Stimulated activated CD8-positive, alpha-beta memory T cell treated with anti-CD3 and anti-CD28 coated beads, Interleukin-2, amount 100 ng/mL, for 48 hours (primary cell): Measurements from ENCODE around the gene C2CD5.
"Not testable (repeated sequence)": the region's sequence is repeated elsewhere in the genome, so short reads cannot be mapped to it uniquely, and the experiment has no call there.

Experiments
- DNase-seq, 2 donors: peaks; one replicate each; pipeline ENCODE4 v3.0.0-alpha.2; 2020; ENCODE audit warnings: low read depth in 2 of 2

The C2CD5 gene

DNA sequence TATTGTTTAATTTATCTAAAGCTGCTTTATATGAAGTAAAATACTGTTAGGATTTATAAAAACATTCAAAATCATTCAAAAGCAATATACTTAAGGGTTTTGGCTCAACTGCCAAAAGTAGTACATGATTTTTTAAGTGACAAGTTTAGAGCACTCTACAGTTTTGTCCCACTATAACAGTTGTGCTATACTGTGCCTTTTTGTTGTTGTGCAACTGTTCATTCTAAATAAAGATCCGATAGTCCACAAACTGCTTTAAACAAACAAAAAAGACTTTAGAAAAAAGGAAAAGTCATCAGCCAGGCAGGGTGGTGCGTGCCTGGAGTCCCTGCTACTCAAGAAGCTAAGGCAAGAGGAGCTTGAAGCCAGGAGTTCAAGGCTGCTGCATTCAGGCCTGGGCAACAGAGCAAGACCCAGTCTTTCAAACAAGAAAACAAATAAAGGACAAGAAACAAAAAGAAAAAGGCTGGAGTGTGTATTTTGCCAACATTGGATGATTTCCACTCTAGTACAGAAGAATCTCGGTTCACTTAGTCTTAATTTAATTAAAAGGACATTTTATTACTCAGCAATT is 7.3 kb downstream of the C2CD5 start:
- no peak for DNase-seq

DNA sequence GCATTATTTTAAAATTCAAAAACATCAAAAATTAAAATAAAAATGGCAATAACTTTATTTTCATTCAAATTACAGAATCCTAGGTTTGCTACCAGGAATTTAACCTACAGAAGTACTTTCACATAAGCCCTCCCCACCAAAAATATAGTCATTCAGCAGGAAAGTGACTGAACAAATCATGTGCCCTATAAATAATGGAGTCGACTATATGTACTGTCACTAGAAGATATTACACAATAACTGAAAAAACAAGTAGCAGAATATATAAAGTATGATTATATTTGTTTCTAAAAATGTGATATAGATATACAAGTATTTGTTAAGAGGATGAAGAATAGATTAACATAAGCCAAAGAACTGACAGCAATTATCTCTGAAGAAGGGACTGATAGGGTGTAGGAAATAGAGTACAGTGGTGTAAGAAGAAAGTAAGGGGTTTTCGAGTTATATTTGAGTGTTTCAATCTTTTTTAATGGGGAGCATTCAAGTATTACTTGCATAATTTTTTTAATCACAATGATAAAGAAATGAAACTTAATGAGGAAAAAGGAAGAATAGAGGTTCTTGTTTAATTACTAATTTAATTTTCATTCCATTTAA is 7.9 kb downstream of the C2CD5 start:
- DNase-seq: no peak

DNA sequence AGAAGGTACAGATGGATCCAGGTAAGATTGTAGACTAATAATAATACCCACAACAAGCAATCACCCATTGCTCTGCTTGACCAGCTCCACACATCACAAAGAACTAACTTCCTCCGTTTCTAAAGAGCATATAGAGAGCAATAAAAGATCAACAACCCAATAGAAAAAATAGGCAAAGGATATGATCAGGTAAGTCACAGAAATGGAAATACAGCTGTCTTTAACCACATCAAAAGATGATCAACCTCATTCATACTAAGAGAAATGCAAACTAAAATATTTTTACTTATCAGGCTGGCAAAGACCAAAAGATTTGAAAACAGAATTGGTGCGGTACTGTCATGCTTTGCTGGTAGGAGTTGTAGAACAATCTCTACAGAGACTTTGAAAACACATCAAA is 8.9 kb downstream of the C2CD5 start:
- no peak for DNase-seq

DNA sequence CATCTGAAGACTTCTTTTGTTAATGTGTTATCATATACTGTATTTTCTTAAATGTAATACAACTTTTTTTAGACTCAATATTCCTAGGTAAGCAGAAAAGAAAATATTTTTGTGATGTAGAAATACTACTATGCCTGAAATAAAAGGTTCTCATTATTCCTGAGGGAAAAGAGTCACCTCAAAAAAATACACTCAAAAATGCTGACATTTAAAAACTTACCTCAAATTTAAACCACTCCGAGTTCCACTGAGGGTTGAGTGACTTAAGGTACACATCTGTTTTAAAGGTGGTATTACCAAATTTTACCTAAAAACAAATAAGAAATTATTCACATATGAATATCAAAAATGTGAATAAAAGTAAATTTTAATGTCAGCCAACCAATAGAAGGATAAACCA is 9.3 kb downstream of the C2CD5 start:
- no peak for DNase-seq

DNA sequence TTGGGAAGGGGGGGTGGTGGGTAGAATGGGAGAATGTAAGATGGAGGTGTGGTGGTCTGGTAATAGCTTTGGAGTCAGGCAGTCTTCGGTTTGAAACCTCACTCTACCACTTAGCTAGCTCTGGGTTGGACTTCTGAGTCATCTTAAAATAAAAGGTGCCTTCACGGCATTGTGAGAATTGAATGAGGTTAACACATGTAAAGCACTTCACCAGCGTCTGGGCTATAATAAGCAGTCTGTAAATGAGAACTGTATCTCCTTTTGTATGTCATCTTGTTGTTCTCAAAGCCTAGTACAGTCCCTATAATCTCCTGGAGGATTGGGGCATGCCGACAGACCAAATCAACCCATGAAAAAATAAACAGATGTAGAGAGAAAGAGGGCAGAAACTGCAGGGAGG is 11.2 kb downstream of the C2CD5 start:
- no peak for DNase-seq

DNA sequence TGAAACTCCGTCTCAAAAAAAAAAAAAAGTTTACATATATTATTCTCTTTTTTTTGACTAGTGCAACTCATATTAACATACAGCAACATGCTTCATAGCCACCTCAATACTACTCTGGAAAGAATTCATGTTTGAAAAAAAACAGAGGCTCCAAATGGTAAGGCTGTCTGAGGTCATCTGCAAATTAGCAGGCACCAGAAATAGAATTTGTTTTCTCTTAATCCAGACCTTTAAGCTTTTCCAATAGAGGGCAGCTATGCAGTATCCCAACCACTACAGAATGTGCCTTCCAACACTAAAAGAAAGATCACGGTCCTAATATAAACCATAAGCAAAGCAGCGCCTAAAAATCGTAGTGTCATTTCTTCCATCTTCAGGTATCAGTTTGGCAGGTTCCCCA is 12.0 kb downstream of the C2CD5 start:
- no peak for DNase-seq

DNA sequence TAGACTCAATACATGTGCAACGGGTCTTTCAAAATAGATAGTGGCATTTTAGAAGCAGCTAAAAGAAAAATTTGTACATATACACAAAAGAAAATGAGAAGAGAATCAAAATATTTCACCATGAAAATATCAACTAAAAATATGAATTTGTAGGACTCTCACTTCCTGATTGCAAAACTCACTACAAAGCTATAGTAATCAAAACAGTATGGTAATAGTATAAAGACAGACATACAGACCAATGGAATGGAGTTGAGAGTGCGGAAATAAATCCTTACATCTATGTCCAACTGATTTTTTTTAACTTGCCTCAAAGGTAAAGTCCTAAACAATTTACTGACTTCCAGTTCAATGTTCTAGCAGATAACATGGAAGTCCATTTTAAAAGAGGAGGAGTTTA is 13.1 kb downstream of the C2CD5 start:
- no peak for DNase-seq

DNA sequence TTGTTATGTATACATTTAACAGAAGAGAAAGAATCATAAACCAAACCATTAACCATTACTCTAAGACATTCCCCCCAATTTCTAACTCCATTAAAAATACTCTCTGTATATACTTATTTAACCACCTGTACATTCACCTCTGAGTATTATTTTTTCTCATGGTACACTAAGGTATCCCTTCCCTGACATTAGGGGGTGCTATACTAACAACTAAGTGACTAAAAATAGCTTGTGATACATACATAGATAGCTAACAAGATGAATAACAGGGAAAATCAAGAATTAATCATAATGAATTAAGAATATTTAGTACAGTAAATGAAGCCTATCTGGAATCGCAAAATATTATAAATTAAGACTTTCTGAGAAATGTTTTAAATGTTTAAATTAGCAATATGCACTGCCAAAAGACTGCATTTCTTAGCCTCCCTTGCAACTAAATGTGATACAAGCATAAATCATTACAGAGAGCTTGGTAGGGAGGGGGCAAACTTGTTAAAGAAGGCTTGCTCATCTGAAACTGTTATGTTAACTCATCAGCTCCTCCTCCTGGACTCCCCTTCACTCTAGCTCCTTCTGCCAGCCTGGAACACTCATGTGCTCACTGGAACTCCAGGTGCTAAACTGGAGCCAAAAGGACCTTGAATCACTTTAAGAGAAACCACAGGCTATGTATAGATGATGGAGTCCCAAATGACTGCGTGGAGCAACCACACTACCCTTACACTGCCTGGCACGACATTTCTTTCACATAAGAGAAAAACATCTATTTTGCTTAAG is 14.9 kb downstream of the C2CD5 start:
- DNase-seq: no peak

DNA sequence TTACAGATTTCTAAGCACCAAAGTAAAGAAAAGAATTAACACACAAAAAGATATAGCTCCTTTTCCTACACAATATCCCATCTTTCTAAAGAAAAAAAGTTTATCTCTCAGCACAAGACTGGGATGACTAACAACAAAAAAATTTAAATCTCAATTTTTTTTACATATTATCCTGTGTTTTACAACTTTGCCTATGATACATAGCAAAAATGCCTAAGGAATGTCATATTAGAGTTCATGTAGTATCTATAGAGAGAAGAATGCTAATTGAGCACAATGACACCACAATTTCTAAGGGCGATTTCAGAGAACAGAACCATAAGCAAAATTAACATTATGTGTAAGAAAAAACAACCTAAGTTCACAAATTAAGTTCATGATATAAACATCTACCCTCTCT is 16.3 kb downstream of the C2CD5 start:
- no peak for DNase-seq

DNA sequence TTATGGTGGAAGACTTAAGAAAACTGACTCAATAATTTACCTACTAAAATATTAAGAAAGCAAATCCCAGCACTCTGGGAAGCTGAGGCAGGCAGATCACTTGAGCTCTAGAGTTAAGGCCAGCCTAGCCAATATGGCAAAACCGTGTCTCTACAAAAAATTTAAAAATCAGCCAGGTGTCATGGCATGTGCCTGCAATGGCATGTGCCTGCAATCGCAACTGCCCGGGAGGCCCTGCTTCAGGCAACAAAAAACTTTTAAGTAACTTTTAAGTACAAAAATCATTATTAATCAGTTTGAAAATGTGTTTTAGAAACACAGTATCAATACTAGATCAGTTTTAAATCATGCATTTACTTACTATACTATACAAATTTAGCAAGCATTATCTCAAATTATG is 17.5 kb downstream of the C2CD5 start:
- DNase-seq: no peak

DNA sequence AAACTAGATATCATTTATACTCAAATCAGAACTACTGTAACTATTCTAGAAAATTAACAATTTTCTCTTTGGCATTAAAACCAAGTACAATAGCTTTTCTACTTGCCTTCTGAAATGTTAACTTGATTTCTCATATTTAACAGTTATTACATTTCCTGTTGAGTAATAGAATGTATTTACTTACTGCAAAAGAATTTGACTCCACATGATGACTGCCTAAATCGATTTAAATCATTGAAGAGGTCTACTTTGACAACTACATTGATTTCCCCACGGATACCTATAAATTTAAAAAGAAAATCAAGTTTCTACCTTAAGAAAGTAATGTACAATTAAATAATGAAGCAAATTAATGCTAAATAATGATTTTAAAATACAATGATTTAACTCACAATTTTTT is 18.9 kb downstream of the C2CD5 start:
- DNase-seq: no peak

DNA sequence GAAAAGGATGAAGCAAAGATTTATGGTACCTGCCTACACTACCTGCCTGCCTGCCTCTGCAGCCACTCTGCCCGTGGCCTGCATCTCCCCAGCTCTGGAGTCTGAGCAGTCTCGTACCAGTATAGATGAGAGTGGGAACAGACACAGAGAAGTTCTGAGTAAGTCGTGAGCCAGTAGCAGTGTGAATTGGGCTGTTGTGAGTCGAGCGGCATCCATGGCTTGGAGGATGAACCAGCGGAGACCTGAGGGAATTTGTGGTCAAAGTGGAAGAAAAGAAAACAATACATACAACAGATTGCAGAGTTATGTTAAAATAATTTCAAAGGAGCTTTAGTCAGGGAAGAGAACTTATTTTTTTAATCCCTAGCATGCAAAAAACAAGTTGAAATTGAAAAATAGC is 25.3 kb downstream of the C2CD5 start:
- no peak for DNase-seq

DNA sequence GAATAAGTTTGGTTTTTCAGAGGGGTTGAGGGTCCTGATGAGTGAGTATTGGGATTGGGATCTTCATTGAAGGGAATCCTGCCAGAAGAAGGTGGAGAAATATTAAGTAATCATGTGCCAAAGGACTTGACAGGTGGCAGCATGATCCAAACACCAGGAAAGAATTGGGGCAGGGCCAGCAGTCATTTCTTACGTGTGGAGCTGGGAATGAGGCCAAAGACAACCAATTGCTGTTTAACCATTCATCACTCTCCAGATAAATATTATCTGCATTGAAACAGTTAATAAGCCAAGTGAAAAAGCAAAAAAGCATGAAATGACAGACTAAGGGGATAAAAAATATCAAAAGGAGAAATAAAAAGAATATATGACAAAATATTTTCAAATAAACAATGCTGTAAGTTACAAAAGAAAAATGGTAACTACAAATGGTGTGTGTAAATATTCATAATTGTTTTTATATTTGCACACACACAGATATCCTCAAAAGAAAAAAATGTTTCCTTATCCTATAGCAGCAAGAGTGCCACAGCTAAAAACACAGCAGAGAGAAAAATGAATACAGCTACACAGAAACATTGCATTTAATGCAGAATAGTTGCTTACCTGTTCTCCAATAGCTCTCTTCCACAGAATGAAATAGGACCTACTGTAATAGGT is 26.2 kb downstream of the C2CD5 start:
- no peak for DNase-seq

DNA sequence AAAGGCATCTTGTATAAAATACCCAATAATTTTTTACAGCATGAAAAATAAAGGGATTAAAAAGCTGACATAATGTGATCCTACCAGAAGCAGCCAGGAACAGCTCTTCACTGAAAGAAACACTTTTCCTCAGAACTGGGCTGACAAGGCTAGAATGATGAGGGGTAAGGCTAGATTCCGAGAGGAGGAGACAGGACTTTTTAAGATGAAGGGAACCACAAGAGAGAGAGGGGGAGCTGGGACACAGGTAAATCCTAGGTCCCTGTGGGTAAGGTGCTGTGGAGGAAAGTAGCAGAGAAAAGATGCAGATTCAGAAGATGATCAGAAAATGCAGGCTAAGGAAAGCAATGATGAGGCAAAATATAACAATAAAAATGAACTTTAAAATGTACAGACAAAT is 29.5 kb downstream of the C2CD5 start:
- DNase-seq: no peak

DNA sequence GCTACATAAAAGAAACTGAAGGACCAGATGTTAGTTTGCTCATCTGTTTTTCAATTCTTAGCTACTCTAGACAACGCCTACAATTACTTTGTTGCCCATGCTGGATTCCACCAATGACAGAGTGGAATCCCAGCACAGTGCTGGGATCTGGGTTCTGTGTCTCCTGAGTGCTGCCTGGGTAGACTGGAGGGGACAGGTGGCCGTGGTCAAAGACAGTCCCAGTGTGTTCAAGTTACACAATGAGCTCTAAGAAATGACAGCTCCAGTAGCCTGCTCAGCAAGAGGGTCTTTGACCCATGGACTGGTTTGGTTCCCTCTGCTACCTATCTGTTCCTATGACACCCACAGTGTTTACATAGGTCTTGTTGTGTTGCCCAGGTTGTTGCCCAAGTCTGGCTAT is 38.5 kb downstream of the C2CD5 start:
- DNase-seq: no peak

DNA sequence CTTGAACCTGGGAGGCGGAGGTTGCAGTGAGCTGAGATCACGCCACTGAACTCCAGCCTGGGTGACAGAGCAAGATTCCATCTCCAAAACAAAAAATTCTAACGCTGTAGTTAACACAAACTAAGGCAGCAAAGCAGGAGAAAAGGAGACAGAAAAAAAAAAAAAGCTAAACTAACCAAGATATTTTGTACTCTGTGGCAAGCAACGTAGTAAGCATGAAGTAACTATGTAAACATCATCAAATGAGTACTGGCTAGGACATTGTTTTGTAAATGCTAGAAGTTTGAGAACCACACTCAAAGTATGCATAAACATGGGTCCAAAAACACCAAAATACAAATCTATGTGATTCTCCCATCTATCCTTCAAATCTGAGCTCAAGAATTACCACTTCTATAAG is 44.2 kb downstream of the C2CD5 start:
- DNase-seq: no peak

DNA sequence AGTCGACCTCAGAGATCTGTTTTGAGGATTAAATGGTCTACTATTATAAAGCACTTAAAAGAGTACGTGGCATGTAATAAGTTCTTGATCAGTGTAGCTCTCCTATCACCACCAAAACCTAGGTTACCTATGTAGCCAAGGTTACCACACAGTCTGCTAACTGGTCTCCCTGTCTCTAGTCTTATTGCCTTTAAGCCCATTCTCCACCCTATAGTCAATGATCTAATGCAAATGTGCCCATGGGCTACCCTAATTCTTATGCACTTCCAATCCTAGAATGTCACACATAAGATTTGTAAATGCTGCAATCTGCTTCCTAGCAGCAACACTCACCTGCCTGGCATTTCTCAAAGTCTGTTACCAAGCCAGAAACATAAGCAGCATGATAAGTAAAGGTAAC is 44.9 kb downstream of the C2CD5 start:
- DNase-seq: no peak

DNA sequence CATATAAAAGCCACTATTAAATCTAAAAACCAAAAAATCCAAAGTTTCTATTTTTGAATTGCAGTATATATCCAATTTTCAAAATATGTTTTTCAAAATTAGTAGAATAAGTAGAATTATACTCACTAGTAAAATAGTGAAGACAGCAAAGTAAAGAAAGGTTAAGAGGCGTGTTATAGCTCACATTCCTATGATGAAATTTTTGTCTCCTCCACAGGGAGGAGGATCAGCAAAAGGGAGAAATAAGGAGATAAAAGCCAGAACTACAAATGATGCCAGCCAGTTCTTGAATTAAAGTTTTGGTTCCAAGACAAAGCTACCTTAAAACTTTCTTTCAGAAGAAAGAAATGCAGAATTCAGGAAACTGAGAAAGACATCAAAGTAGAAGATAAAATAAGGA is 50.0 kb downstream of the C2CD5 start:
- DNase-seq: no peak

DNA sequence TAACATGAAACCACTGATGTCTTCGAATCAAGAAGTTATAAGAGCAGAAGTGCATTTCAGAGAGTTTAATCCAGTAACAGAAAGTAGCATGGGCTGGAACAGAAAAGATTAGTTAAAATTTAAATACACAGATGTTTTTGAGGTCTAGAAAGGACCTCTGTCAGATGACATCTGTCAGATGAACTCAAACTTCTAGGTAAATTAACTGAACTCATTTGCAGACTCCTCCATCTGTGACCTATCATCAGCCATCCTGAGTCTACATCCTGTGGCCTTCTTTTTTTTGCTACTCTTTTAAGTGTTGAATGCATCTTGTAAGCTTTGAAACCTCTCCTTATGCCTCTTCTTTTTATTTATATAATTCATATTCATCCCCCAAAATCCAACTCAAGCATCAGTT is 53.3 kb downstream of the C2CD5 start:
- DNase-seq: no peak

DNA sequence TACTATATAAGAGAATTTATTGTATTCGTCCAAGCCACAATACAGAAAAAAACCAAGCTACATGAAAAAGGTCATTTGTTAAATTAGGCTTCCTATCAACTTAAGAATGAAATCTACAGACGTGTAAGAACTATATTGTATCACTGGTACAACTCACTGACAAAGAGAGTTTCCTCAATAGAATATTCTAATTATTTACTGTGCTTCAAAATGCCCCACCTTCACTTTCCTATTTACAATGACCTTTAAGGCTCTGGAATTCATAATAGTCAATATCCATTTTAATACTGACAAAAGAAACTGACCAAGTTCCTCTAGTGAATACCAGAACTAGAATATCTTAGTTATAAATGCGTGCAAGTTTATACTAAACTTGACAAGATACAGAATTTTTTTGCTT is 55.9 kb downstream of the C2CD5 start:
- no peak for DNase-seq

DNA sequence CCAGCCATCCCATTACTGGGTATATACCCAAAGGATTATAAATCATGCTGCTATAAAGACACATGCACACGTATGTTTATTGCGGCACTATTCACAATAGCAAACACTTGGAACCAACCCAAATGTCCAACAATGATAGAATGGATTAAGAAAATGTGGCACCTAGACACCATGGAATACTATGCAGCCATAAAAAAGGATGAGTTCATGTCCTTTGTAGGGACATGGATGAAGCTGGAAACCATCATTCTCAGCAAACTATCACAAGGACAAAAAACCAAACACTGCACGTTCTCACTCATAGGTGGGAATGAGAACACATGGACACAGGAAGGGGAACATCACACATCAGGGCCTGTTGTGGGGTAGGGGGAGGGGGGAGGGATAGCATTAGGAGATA is 56.7 kb downstream of the C2CD5 start:
- DNase-seq: not testable (repeated sequence)

DNA sequence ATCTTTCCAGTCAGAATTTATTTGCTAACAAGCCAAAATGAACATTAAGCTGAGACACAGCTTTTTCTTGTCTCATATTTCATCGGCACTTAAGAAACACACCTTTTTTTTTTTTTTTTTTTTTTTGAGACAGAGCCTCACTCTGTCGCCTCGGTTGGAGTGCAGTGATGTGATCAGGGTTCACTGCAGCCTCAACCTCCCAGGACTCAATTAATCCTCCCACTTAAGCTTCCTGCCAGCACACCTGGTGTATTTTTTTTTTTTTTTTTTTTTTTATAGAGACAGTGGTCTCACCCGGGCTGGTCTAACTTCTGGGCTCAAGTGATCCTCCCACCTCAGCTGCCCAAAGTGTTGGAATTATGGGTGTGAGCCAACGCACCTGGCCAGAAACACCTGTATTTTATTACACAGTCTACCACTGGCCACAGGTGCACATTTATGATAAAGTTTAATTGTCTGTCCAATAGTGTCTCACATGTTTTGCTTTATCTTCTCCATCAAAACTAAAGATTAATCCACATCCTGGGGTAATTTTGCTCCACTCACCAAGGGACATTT is 62.7 kb downstream of the C2CD5 start:
- DNase-seq: no peak

DNA sequence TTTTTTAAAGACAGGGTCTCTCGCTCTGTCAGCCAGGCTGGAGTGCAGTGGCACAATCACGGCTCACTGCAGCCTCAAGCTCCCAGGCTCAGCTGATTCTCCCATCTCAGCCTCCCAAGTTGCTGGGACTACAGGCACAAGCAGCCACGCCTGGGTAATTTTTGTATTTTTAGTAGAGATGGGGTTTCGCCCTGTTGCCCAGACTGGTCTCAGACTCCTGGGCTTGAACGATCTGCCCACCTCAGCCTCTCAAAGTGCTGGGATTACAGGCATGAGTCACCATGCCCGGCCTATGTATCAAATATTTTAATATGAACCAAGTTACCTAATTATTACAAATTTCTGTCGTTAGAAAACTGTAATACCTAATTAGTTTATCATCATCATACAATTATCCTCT is 63.5 kb downstream of the C2CD5 start:
- DNase-seq: not testable (repeated sequence)
